GM19240 (cell line): ENCODE measurements around the gene ZNF497.
"Not testable (repeated sequence)": the region's sequence is repeated elsewhere in the genome, so short reads cannot be mapped to it uniquely, and the experiment has no call there.

Experiments
- DNase-seq: peaks from one replicate; pipeline ENCODE4 v3.0.0; 2011; ENCODE audit warnings: low spot score; ENCODE audit not compliant: insufficient read length

ZNF497 gene

DNA sequence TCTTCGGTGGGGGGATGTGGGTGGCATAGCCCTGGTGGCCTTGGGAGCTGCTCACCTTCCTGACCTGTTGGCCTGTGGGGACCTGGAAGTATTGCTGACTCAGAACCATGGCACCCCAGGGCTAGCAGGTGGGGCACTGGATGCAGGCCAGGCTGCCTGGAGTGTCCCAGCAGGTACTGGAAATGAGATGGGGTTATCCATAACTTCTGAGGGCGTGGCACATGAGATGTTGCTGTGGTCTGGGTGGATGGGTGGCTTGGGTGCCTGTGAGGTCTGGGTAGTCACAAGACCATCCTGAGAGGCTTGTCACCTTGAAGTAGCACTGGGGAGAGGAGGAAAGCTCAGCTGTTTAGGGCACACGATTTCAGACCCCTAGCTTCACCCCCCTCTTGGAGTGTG is 32.3 kb upstream of the ZNF497 start:
- no peak for DNase-seq

DNA sequence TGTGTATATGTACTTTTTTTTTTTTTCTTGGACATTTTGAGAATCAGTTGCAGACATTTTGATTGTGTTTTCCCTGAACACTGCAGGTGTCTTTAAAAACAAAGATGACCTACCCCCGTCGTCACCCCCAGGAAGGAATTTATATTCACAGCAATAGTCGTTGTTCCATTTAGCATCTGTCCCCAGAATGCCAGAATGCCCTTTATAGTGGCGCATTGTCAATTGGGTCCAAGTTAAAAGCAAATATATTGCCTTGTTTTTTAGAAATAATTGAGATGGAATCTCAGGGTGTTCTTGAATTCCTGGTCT is 31.1 kb upstream of the ZNF497 start:
- no peak for DNase-seq

DNA sequence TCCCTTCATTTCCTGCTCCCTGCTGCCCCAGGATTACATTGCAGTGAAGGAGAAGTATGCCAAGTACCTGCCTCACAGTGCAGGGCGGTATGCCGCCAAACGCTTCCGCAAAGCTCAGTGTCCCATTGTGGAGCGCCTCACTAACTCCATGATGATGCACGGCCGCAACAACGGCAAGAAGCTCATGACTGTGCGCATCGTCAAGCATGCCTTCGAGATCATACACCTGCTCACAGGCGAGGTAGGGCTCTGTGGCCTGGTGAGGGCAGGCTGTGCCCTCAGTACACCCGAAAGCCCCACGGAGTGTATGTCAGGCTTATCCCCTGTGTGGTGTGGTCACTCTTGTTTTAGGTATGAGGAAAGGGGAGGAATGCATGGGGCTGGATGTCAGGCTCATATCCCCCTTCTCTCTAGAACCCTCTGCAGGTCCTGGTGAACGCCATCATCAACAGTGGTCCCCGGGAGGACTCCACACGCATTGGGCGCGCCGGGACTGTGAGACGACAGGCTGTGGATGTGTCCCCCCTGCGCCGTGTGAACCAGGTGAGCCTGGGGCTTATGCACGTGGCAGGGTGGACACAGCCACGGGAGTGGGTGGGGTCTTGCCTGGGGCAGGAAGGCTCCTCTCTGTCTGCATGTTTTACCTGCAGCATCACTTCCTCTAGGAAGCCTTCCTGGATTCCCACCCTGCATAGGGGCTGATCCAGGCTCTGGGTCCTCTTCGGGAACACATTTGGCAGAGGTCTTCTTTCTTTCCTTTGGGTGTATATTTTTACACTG is 30.6 kb upstream of the ZNF497 start:
- DNase-seq: no peak

DNA sequence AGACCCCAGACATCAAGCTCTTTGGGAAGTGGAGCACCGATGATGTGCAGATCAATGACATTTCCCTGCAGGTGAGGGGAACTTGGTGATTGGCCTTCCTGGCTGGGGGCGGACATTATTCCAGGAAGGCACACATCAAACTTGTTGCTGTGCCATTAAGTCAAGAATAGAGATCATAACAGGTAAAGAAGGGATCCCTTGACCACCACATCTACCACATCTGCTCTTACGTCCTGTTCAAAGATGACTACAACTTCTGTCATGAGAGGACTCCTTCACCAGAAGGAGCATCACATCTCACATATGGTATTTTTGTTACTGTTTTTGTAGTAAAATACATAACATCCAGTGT is 25.6 kb upstream of the ZNF497 start:
- DNase-seq: no peak

DNA sequence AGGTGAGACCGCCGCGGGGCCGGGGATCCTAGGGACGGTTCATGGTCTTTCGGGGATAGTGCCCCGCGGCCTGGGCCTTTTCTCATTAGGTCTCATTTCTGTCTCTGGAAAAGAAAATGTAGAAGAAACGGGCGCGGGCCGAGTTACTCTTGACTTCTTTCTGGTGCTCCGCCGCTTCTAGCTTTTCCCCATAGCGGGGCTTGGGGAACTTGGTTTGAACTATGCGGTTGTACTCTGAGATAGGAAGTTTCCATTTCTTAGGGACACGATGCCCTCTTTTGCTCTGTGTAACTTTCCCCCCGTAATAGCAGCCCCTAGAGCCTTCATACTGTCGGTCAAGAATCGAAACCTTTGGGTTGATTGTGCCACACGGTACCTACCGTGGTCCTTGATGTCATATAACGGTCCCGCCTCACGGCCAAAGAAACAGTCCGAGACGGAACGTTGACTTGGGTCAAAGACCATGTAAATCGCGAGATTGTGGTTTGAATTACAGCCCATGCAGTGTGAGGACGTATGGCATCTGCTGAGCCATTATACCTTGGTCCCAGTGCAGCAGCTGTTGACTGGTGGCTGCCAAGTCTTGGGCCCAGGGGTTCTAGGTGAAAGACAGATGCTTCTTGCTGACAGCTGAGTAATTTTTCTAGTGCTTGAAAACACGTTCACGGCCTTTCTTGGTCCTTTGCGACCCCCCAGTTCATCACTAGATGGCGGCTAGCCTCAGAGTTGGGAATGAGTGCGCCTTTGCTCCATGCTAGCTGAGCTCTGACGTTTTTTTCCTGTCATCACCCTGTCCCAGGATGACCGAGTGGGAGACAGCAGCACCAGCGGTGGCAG is 25.0 kb upstream of the ZNF497 start:
- no peak for DNase-seq

DNA sequence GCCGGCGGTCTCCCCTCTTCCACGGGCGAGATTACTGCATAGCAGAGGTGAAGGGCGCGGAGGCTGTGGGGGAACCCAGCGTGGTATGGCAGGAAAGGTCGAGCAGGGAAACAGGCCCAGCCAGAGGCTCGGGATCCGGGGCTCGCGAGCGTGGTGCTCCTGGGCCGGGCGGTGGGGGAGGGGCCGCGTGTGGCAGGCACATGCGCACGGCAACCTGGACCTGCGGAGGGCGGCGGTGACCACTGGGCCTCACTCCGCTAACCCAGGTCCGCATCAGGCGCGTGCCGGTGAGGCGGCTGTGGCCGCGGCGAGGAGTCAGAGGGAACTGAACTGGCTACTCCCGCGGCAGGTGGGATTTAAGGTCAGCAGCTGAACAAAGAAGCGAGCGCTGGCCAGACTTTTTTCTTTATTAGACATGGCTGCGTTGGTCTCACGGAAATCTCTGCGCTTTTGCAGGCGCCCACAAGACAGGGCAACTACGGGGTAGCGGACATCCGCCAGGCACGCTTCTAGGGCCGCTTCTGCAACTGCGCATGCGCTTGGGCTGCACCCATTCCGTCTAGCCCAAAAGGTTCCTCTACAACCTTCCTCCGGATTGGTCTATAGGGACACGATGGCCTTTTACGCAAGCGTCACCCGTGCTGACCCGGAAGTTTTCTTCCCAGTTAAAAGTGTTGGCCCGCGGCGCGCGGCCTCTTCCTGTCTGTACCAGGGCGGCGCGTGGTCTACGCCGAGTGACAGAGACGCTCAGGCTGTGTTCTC is 24.2 kb upstream of the ZNF497 start, which contains the start of gene RPS5:
RPS5 (plus strand) TSS at position 694 of the 762 bp plus-strand sequence. CDS start 869 bp downstream, outside the sequence.
- DNase-seq: peak; percentile 99

DNA sequence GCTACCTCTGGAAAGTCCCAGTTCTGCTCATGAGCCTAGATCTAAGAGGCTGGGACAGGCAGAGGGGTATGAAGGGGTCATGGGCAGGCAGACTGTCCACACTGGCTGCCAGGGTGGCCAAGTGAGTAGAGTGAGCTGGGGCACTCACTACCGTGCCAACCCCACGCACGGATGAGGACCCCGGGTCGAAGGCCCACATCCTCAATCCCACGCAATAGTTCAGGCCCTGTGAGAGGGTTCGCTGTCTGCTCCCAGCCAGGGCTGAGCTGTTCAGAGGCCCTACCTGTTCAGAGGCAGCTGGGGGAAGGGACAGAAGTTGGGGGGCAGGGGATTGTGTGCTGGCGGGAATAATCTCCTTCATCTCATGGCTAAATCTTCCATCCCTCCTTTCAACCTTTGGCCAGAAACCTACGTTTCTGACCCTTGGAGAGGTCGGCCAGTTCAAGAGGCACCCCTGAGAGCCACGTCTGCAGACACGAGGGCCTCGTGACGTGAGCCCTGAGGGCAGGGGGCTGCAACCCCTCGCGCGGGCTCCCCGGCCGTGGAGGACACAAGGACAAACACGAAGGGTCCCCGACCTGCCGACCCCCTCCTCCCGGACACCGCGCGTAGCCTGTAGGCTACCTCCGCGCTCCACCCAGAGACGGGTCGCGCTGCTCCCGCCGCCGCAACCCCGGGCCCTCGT is 23.5 kb upstream of the ZNF497 start:
- no peak for DNase-seq

DNA sequence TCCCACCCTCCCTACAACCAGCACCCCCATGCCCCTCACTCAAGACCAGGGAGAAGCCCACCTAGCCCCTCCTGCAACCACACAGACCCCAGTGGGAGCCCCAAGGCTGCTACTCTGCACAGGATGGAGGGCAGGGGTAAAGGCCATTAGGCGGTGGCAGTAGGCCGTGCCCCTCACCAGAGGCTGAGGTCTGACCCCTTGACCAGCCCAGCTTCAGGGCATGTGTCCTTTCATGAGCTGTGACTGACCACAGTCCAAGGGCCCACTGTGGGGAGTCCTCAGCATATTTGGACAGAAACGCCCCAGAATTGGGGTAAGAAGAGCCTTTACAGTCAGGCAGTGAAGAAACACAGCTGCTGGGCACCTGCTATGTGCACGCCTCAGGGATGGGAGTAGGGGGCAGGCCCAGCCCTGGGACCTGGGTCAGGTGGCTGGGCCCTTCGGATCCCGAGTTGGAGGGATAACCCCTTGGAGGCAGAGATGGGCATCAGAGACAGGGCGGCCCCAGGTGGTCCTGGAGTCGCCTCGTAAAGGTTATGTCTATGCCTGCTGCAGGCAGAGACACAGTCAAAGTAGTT is 22.9 kb upstream of the ZNF497 start:
- no peak for DNase-seq

DNA sequence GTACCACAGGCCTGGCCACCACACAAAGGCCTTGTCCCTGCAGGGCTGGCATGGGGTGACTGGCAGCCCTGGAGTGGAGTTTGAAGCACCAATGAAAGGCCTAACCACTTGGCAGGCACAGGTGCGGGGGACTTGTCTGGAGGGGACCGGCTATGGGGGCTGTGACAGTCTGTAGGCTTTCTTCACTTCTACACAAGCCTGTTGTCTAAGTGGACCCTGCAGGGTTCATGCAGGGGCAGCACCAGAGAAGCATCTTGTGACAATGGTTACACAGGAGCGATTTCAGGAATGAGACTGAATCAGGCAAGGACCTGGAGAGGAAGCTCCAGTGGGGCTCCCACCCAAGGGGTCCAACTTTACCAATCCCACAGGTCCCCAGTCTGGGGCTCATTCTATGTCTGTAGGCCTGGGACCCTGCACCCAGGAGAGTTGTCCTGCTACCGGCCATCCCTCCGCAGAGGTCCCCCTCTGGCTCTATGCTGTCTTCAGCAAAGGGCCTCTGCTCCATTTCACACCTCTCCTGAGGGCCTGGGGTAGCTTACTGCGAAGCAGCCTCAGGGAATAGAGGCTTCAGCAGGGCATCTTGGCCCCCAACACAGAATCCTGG is 20.5 kb upstream of the ZNF497 start:
- DNase-seq: no peak

DNA sequence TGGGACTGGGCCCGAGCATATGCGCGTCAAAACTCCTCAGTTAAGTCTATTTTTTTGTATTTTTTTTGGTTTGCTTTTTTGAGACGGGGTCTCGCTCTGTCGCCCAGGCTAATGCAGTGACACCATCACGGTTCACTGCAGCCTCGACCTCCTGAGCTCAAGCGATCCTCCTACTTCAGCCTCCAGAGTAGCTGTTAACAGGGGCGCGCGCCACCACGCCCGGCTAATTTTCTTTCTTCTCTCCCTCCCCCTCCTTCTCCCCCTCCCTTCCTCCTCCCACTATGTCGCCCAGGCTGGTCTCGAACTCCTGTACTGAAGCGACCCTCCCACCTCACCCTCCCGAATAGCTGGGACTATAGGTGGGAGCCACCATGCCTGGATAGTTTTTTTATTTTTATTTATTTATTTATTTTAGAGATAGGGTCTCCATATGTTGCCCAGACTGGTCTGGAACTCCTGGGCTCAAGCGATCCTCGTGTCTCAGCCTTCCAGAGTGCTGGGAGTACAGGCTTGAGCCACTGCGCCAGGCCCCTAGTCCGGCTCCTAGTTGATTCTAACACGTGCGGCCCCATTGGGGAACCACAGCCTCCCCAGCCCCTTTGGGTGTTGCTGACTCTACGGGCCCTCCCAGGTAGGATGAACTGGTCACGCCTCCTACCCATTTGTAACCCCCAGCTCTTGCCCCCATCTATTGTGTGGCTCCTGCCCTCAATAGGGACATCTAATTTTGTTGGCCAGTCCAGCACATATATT is 19.1 kb upstream of the ZNF497 start:
- no peak for DNase-seq

DNA sequence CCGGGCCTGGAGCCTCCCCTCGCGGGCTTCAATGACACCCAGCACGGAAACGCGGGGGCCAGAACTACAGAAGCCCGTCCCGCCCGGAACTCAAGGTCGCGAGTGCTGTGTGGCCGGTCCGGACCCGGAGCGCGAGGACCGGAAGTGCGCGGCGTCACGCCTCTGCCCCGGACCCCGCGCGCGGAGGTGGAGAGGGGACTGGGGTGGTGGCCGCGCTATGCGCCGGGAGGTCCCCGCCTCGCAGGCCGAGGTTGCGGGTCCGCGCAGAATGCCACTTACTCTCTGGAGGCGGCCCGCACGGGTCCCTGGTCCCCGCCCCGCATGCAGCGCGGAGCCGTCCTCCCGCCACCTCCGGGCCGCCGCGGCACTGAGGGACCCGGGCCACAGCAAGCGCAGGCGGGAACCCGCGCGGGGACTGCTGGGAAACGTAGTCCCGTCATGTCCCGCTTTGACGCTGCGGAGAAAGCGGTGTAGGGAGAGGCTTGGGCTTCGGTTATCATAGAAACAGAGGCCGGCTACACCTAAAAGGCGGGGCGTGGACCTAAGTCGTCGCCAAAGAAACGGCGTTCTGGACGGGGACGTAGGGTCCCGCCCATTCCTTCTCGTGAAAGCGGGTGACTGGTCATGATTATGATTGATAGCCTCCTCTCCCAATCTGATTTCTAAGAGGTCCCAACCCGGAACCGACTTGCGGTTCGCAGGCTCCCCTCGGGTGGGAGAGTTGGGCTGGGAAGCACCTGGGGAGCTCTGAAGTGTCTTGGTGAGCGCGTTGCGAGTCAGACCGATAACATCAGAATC is 18.3 kb upstream of the ZNF497 start, which contains the start of gene ZNF837:
ZNF837 (minus strand) TSS at position 369 of the 798 bp plus-strand sequence. CDS start 11,698 bp downstream, outside the sequence.
- peak; percentile 94 for DNase-seq

DNA sequence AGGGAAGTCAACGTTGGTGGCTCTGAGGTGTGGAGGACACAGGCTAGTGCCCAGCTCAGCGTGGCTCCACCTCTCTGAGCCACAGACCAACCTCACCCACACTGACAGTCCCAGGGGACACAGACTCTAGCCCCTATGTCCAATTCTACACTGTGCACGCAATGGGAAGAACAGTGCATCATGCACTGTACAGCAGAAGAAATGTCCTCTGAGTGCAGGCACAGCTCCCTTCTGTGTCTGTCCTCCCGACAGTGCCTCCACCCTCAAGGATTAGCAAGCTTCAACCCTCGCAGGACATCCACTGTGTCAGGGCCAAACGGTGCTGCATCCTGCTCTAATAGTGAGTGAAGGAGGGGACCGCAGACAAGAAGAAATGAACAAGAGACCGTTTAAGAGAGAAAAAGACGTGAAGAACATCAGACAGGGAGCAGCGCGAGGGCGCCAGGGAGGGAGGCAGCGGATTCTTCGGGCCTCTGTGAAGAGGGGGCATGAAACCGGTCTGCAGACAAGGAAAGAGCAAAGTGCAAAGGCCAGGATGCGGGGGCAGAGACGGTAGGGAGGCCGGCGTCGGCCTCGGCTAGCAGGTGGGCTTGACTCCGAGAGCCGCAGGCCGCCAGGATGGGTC is 17.6 kb upstream of the ZNF497 start:
- no peak for DNase-seq

DNA sequence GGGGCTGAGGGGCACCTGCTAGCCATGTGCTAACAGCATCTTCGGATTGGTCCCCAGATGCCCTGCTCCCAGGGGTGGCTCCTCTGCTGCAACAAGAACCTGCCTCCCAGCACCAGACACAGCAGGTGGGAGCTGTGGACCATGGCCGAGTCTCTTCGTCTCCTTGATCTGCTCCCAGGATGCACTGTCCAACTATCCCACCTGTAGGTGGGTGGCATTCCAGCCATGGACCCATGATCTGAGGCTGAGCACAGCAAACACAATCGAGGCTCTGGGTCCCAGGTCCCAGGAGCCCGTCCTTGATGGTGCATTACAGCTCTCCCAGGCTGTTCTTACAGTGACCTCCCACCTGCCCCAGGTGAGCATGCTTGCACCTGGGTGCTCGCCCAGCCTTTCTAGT is 16.7 kb upstream of the ZNF497 start:
- DNase-seq: no peak

DNA sequence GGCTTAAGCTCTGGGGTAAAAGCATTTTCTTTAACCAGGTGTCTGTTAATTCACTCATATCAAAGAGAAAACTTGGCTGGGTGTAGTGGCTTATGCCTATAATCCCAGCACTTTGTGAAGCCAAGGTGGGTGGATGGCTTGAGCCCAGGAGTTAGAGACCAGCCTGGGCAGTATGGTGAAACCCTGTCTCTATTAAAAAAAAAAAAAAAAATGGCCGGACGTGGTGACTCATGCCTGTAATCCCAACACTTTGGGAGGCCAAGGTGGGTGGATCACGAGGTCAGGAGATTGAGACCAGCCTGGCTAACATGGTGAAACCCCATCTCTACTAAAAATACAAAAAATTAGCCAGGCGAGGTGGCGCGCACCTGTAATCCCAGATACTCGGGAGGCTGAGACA is 14.2 kb upstream of the ZNF497 start:
- not testable (repeated sequence) for DNase-seq

DNA sequence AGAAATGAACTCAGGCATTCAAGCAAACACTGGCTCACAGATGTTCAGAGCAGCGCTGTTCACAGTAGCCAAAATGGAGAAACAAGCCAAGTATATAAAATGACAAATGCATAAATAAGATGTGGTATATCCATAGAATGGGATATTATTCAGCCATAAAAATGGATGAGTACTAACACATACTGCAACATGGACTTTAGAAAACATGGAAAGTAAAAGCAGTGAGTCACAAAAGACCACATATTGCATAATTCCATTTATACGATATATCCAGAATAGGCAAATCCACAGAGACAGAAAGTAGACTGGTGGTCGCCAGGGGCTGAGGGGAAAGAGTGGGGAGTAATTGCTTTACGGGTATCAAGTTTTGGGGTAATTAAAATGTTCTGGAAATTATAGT is 11.6 kb upstream of the ZNF497 start:
- DNase-seq: no peak

DNA sequence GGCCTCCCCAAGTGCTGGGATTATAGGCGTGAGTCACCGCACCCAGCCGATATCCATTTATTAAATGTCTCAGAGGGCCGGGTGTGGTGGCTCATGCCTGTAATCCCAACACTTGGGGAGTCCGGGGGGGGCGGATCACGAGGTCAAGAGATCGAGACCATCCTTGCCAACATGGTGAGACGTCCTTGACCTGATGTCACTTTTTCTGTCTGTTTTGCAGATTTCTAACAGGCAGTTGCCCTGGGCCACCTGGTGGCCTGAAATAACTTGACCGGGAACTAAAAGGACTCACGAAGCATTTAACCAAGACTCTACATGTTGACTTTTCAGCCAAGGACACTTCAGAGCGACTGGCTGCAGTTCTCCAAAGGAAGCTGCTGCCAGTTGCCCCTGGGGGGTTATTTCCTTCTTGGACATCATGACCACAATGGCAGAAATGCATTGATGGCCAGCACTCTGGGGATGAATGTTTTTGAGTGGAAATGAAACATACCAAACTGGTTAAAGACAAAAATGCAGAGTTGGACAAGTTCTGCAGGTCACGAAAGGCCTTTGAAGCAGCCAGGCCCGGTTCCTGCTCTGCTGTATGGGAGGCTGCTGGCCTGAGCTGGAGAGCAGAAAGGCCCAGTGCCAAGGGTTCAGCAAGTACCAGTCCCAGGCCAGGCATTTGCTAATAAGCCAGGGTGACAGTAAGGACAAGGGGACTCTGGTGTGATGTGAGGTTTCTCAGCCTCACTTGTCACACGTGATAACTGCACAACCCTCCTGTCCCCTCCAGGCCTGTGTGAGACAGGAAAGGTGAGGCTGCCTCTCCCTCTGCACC is 10.0 kb upstream of the ZNF497 start:
- no peak for DNase-seq

DNA sequence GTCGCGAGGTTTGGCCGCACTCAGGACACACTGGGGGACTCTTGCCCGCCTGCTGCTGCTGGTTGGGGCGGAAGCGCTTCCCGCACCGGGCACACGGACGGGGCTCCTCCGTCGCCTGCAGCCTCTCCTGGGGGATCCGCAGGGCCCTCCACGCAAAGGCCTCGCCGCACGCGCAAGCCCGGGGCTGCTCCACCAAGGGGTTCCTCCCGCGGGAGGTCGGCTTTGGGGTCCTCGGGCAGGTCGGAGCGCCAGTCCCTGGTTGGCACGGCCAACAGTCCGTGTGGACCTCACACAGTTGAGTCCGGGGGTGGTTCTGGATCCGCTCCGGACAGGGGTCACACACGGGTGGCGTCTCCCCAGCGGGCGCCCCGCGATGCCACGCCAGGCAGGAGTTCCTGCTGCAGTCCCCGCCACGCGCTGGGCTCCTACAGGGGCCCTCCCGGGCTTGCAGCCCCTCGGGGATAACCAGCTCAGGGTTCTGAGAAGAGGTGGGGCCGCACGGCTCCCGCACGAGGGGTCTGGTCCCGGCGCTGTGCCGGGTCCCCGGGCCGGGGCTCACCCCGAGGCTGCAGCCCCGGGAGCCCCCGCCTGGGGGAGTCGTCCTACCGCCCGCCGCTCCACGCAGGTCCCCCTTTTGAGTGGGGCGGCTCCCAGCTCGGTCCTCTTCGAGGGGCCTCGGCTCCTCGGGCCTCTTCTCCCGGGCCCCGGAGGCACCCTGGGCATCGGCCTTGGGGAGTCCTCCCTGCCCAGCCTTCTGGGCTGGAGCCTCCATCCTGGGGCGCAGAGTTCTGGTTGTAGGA is 6.2 kb upstream of the ZNF497 start:
- no peak for DNase-seq
